K562 (cell line): ENCODE measurements around the gene ANKRD60. TPM values are rescaled to one million over a fixed set of nuclear protein-coding genes. Genes with fewer than 3 reads are reported as not detected.
A peak's percentile ranks its signal among the peaks of the same experiment; 100 is the strongest.

Experiments used
- ATAC-seq: fragments of 200-7000 bp; cut with Tn5 transposase; 3 replicates; pipeline ENCODE4 v1.9.1; 2020; ENCODE audit warnings: moderate library complexity
- BruUV-seq: library from RNA; stranded (reverse); fragments of 400-500 nt; replicated peaks from 2 replicates; lab custom pipeline; 2021; lab: Mats Ljungman, UMichigan
- CTCF ChIA-PET: fragments of 300-600 bp; formaldehyde crosslinking; extraction: SDS; loops from one replicate; lab custom pipeline; 2021; ENCODE audit warnings: low intra/inter-chr PET ratio; lab: Yijun Ruan, JAX
- POLR2A ChIA-PET: fragments of 300-600, 350-650 bp; sonication (Branson Sonifier 250); formaldehyde crosslinking; extraction: SDS; loops from one replicate; lab custom pipeline; 2021; ENCODE audit warnings: antibody characterized with exemption, inconsistent platforms; lab: Yijun Ruan, JAX
- DNase-seq, 4 experiments: peaks; one replicate each; pipeline versions ENCODE4 v3.0.0 to v3.0.0-alpha.2; 2011 to 2018; ENCODE audit warnings: low spot score in 3 of 4, mixed read lengths in 3 of 4; ENCODE audit errors: extremely low read depth in 1 of 4
- FAIRE-seq: peaks from 2 replicates; lab custom pipeline; 2011; peaks lifted over from hg19 to GRCh38; lab: Jason Lieb, UNC
- H2AFZ ChIP-seq: 2 replicates; pipeline ENCODE4 v1.6.0; 2011; ENCODE audit warnings: low read depth, low read length, control low read depth, inconsistent platforms
- H3K27ac ChIP-seq: fragments of 200-600 bp; 3 replicates; pipeline ENCODE4 v1.8.0; 2011; ENCODE audit warnings: low read depth, mild to moderate bottlenecking, control low read depth, inconsistent platforms, low read length, moderate library complexity, mixed read lengths; ENCODE audit errors: extremely low read depth
- H3K27me3 ChIP-seq, 2 experiments: fragments of 300-600 bp in 1 of 2; 2 replicates in 1 of 2; 3 replicates in 1 of 2; pipeline versions ENCODE4 v1.6.0 to v1.8.0; 2011; ENCODE audit warnings: inconsistent platforms in 2 of 2, low read length in 2 of 2, mild to moderate bottlenecking in 1 of 2, mixed read lengths in 1 of 2, moderate library complexity in 1 of 2; ENCODE audit not compliant: control insufficient read depth in 2 of 2, insufficient read depth in 2 of 2
- H3K36me3 ChIP-seq: fragments of 300-600 bp; 3 replicates; pipeline ENCODE4 v1.8.0; 2011; ENCODE audit warnings: mild to moderate bottlenecking, low read length, inconsistent platforms; ENCODE audit not compliant: control insufficient read depth, insufficient read depth
- H3K4me1 ChIP-seq, 2 experiments: fragments of 200-600 bp in 1 of 2; replicated peaks in 1 of 2; 2 replicates in 1 of 2; 3 replicates in 1 of 2; pipeline versions ENCODE4 v1.5.1 to v1.8.0; 2011; ENCODE audit warnings: inconsistent platforms in 2 of 2, low read length in 2 of 2, mild to moderate bottlenecking in 1 of 2, mixed read lengths in 1 of 2, moderate library complexity in 1 of 2; ENCODE audit not compliant: control insufficient read depth in 2 of 2, insufficient read depth in 2 of 2
- H3K4me2 ChIP-seq: 2 replicates; pipeline ENCODE4 v1.6.1; 2011; ENCODE audit warnings: low read length, control low read depth, inconsistent platforms, mixed read lengths; ENCODE audit not compliant: insufficient read depth
- H3K4me3 ChIP-seq: fragments of 200-600 bp; sonication (generic), shearing (Covaris generic); 2 replicates; pipeline ENCODE4 v1.5.1; 2016; ENCODE audit warnings: control low read depth, inconsistent platforms
- H3K79me2 ChIP-seq: fragments of 200-600 bp; 3 replicates; pipeline ENCODE4 v1.8.0; 2011; ENCODE audit warnings: low read length, inconsistent platforms; ENCODE audit not compliant: control insufficient read depth, insufficient read depth
- H3K9ac ChIP-seq, 2 experiments: 2 replicates each; pipeline versions ENCODE4 v1.6.0 to v1.6.1; 2011; ENCODE audit warnings: low read depth in 2 of 2, low read length in 2 of 2, control low read depth in 1 of 2, inconsistent platforms in 1 of 2, mild to moderate bottlenecking in 1 of 2, mixed read lengths in 1 of 2; ENCODE audit not compliant: insufficient read depth in 1 of 2
- H3K9me1 ChIP-seq: one replicate; pipeline ENCODE4 v1.6.0; 2011; ENCODE audit warnings: inconsistent platforms, mild to moderate bottlenecking, low read length, moderate library complexity; ENCODE audit not compliant: control insufficient read depth, insufficient read depth
- H3K9me3 ChIP-seq: replicated peaks from 2 replicates; pipeline ENCODE4 v1.5.1; 2011; ENCODE audit warnings: low read depth, low read length, inconsistent platforms; ENCODE audit not compliant: control insufficient read depth, insufficient read depth
- H4K20me1 ChIP-seq: replicated peaks from 2 replicates; pipeline ENCODE4 v1.6.1; 2011; ENCODE audit warnings: low read length, inconsistent platforms, mixed read lengths; ENCODE audit not compliant: control insufficient read depth, insufficient read depth
- CCNT2 ChIP-seq: IDR thresholded peaks from 2 replicates; pipeline ENCODE4 v1.6.1; 2011; ENCODE audit warnings: borderline replicate concordance, low read depth, mild to moderate bottlenecking, moderate library complexity, mixed read lengths, low read length; ENCODE audit not compliant: insufficient read length; ENCODE audit errors: extremely low read depth
- E2F6 ChIP-seq, 2 experiments: IDR thresholded peaks; 2 replicates each; pipeline ENCODE4 v1.6.1; 2011; ENCODE audit warnings: borderline replicate concordance in 1 of 2, control low read depth in 1 of 2, low read depth in 1 of 2, low read length in 1 of 2, mild to moderate bottlenecking in 1 of 2, mixed read lengths in 1 of 2, moderate library complexity in 1 of 2; ENCODE audit not compliant: insufficient read depth in 1 of 2, insufficient read length in 1 of 2, poor library complexity in 1 of 2, severe bottlenecking in 1 of 2; ENCODE audit errors: extremely low read depth in 1 of 2
- EGR1 ChIP-seq: fragments of 450-650 bp; conservative IDR thresholded peaks from 2 replicates; pipeline ENCODE4 v1.6.1; 2017; ENCODE audit warnings: mild to moderate bottlenecking
- SMARCA4 ChIP-seq: fragments of 450-650 bp; IDR thresholded peaks from 2 replicates; pipeline ENCODE4 v1.6.1; 2016
- SMC3 ChIP-seq: conservative IDR thresholded peaks from 2 replicates; pipeline ENCODE4 v1.6.1; 2011; ENCODE audit warnings: low read depth, low read length, improper control_type of control experiment; ENCODE audit not compliant: insufficient read depth
- WGBS: fragments of 100-300 bp; shearing (Covaris generic); methylation state at CpG from one replicate; pipeline ENCODE4 v1.1.6; 2016; ENCODE audit warnings: low coverage, mixed read lengths; ENCODE audit not compliant: insufficient coverage; ENCODE audit errors: missing lambda C conversion rate; 5-methylcytosine and 5-hydroxymethylcytosine counted together
- in situ Hi-C: fragments of 300-500 bp; cut with MboI; formaldehyde crosslinking; loops from 4 replicates; pipeline ENCODE4 v1.15.0; 2018; ENCODE audit warnings: inconsistent platforms, mixed read lengths
- intact Hi-C: fragments of 100-400 bp; cut with micrococcal nuclease; formaldehyde crosslinking; loops from 2 replicates; pipeline ENCODE4 v1.14.2; 2022
- polyA plus RNA-seq, 8 experiments: library from polyadenylated mRNA; depleted of rRNA in 4 of 8; stranded (reverse) in 5 of 8; unstranded in 3 of 8; fragments of >200 nt; fragmentation: Nextera tagmentation in 2 of 8; fragmentation: Illumina TruSeq in 1 of 8; extraction: Ambion mirVana in 2 of 8; extraction: Trizol in 1 of 8; gene quantifications; 2 replicates each; pipeline versions ENCODE4 v1.2.1 to v1.2.3, GENCODE V29; 2011 to 2014; ENCODE audit warnings: inconsistent platforms in 1 of 8, missing spikeins in 1 of 8
- total RNA-seq, 7 experiments: library from RNA; depleted of rRNA in 6 of 7; stranded (reverse); fragments of >200 nt in 6 of 7; fragmentation: Illumina TruSeq in 2 of 7; extraction: Trizol in 2 of 7; gene quantifications; 2 replicates each; pipeline versions ENCODE4 v1.2.1 to v1.2.3, GENCODE V29; 2011 to 2021; ENCODE audit warnings: low replicate concordance in 1 of 7
- TF ChIP-seq, protein P1 (sequence below), 2 experiments: fragments of 450-650 bp; formaldehyde crosslinking in 1 of 2; IDR thresholded peaks; 2 replicates each; pipeline versions ENCODE4 v1.4.0 to v1.6.1; 2014 to 2020; ENCODE audit warnings: mild to moderate bottlenecking in 2 of 2, borderline replicate concordance in 1 of 2, low read depth in 1 of 2
- TF ChIP-seq, protein P2 (sequence below): fragments of 450-650 bp; IDR thresholded peaks from 2 replicates; pipeline ENCODE4 v1.7.1; 2018; ENCODE audit warnings: mild to moderate bottlenecking, low read depth; ENCODE audit not compliant: partially characterized antibody

ANKRD60 gene
- total and polyA plus RNA-seq, 9 of the 15 experiments (the other 6 are each of a cell fraction or from before 2014, with no cell fraction given): not detected

- in situ Hi-C loops: no loop called here
- TF ChIP-seq, protein P1, sequence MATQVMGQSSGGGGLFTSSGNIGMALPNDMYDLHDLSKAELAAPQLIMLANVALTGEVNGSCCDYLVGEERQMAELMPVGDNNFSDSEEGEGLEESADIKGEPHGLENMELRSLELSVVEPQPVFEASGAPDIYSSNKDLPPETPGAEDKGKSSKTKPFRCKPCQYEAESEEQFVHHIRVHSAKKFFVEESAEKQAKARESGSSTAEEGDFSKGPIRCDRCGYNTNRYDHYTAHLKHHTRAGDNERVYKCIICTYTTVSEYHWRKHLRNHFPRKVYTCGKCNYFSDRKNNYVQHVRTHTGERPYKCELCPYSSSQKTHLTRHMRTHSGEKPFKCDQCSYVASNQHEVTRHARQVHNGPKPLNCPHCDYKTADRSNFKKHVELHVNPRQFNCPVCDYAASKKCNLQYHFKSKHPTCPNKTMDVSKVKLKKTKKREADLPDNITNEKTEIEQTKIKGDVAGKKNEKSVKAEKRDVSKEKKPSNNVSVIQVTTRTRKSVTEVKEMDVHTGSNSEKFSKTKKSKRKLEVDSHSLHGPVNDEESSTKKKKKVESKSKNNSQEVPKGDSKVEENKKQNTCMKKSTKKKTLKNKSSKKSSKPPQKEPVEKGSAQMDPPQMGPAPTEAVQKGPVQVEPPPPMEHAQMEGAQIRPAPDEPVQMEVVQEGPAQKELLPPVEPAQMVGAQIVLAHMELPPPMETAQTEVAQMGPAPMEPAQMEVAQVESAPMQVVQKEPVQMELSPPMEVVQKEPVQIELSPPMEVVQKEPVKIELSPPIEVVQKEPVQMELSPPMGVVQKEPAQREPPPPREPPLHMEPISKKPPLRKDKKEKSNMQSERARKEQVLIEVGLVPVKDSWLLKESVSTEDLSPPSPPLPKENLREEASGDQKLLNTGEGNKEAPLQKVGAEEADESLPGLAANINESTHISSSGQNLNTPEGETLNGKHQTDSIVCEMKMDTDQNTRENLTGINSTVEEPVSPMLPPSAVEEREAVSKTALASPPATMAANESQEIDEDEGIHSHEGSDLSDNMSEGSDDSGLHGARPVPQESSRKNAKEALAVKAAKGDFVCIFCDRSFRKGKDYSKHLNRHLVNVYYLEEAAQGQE (IDR thresholded peaks at IDR 0.05; ENCODE audit: borderline replicate concordance): peak; percentile 73
- TF ChIP-seq, protein P1 (CRISPR knock-in tag; IDR thresholded peaks at IDR 0.05; ENCODE audit: low read depth): no peak
- TF ChIP-seq EGR1: peak; percentile 68
- no peak for TF ChIP-seq SMARCA4
- peak in 1 of 2 experiments; percentile 45 for TF ChIP-seq E2F6 (IDR thresholded peaks at IDR 0.05; ENCODE audit: borderline replicate concordance in 1 of 2, extremely low read depth in 1 of 2, insufficient read depth in 1 of 2, insufficient read length in 1 of 2, low read depth in 1 of 2, low read length in 1 of 2, poor library complexity in 1 of 2, severe bottlenecking in 1 of 2)
- TF ChIP-seq, protein P2, sequence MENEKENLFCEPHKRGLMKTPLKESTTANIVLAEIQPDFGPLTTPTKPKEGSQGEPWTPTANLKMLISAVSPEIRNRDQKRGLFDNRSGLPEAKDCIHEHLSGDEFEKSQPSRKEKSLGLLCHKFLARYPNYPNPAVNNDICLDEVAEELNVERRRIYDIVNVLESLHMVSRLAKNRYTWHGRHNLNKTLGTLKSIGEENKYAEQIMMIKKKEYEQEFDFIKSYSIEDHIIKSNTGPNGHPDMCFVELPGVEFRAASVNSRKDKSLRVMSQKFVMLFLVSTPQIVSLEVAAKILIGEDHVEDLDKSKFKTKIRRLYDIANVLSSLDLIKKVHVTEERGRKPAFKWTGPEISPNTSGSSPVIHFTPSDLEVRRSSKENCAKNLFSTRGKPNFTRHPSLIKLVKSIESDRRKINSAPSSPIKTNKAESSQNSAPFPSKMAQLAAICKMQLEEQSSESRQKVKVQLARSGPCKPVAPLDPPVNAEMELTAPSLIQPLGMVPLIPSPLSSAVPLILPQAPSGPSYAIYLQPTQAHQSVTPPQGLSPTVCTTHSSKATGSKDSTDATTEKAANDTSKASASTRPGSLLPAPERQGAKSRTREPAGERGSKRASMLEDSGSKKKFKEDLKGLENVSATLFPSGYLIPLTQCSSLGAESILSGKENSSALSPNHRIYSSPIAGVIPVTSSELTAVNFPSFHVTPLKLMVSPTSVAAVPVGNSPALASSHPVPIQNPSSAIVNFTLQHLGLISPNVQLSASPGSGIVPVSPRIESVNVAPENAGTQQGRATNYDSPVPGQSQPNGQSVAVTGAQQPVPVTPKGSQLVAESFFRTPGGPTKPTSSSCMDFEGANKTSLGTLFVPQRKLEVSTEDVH: no peak
- peak; percentile 75 for TF ChIP-seq SMC3
- TF ChIP-seq CCNT2: no peak
Measured at GRCh38 chr20:58179432-58180099, 48.9 kb downstream of the ANKRD60 start.

More at GRCh38 chr20:58179432-58180099, 48.9 kb downstream of the ANKRD60 start:
- Histone ChIP-seq H3K4me2 (peak overlapping the region; percentile 66), H3K79me2 (no peaks in the 10 kb centered on the region), H3K9me1 (no peaks in the 10 kb centered on the region), H4K20me1 (peaks cover 11% of the 10 kb centered on the region), H3K36me3 (no peaks in the 10 kb centered on the region), H3K27me3 (peaks cover 22 to 47% of the 10 kb centered on the region in 2 experiments; a peak in 4 of 5 replicates), H3K4me1 (peaks cover 0 to 9% of the 10 kb centered on the region in 2 experiments; a peak in 3 of 5 replicates), H3K4me3 (no peak overlapping the region; the same call in 1 of the 2 replicates), H2AFZ (peak overlapping the region; percentile 85), H3K9me3 (no peaks in the 10 kb centered on the region), H3K9ac (peak overlapping the region in 1 of 2 experiments; percentile 60; a peak in 2 of 4 replicates), H3K27ac (no peak overlapping the region)
- FAIRE-seq (no peak), DNase-seq (peak; percentile 73 to 89 (median 84)), ATAC-seq (peak; percentile 96)
- ChIA-PET POLR2A (no interaction called here), CTCF (interaction anchor here (1.1 to 2.5 kb wide), 4 partner anchors 30 to 583 kb away, joined by 3 to 15 read pairs (median 7); no protein-coding TSS in a partner anchor)
- WGBS: 1% methylated on average over 23 of the region's 46 CpGs
- intact Hi-C loops: loop anchor here (2.0 to 5.0 kb wide), 3 partner anchors 92 to 582 kb away; no protein-coding TSS in a partner anchor
- no TSS peak for BruUV-seq
